DMS79 treated with DMSO at 0.1 percent for 48 hours (cell line): ENCODE data around the gene FGD2.

Source experiments
- DNase-seq: peaks from one replicate; lab custom pipeline; 2025; lab: John Stamatoyannopoulos, UW

Gene FGD2, protein sequence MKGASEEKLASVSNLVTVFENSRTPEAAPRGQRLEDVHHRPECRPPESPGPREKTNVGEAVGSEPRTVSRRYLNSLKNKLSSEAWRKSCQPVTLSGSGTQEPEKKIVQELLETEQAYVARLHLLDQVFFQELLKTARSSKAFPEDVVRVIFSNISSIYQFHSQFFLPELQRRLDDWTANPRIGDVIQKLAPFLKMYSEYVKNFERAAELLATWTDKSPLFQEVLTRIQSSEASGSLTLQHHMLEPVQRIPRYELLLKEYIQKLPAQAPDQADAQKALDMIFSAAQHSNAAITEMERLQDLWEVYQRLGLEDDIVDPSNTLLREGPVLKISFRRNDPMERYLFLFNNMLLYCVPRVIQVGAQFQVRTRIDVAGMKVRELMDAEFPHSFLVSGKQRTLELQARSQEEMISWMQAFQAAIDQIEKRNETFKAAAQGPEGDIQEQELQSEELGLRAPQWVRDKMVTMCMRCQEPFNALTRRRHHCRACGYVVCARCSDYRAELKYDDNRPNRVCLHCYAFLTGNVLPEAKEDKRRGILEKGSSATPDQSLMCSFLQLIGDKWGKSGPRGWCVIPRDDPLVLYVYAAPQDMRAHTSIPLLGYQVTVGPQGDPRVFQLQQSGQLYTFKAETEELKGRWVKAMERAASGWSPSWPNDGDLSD

DNA sequence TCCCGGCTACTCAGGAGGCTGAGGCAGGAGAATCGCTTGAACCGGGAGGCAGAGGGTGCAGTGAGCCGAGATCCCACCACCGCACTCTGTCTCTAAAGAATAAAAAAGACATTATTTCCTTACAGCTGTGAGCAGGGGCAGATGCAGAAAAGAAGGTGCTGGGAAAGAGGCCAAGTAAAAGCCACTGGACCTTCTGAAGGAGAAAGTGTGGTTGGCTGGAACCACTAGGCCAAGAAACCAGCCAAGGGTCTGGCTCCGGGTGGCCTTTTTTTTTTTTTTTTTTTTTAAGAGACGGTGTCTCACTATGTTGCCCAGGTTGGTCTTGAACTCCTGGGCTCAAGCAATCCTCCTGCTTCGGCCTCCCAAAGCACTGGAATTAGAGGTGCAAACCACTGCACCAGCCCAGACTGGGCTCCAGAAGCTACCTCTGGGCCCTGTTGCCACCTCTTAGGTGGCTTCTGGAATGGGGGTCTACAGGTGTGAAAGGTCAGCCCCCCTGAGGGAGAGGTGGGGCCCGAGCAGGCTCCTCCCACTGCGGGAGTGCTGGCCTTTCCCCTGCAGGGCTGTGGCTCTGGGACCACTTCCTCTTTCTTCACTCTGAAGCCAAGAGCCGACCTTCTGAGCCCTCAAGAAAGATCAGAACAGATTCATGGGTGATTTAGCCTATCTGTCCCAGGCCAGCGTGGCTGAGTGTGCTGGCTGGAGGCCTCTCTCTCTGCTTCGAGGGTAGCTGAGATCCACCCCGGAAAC lies at the start of gene FGD2:
FGD2 (plus strand) TSS at position 595 of the 750 bp plus-strand sequence. CDS start 163 bp downstream, outside the sequence.
- peak; percentile 31 for DNase-seq

DNA sequence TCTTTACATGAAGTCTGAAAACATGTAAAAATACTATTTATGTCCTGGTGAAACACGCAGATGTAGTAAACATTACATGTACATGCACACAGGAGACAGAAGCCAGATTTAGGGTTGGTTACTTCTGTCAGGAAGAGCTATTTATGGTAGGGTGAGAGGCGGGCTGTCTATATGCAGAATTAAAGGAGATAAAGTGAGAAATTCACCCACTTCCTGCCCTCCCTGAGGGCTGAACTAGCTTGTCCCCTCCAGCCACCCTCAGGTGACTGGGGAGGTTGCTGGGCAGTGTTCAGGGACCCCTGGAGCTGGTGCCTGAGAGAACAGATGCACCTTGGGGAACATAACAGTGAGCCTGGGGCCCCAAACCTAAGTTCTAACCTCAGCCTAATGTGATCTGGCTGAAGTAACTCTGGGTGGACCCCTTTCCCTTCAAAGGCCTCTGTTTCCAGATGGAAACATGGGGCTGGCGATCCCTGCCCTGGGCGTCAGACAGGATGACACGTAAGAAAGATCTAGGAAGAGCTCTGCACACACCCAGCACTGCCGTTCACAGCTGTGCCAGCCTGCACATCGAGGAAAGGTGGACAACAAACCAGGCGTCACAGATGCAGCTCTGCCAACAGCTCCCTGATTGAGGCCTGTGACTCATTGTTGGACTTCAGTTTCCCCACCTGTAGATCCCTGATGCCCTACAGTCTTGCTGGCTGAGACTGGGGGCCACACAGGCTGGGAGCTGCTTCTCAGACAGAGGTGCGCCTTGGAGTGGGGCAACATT lies 49.6 kb upstream of the FGD2 start:
- no peak for DNase-seq

DNA sequence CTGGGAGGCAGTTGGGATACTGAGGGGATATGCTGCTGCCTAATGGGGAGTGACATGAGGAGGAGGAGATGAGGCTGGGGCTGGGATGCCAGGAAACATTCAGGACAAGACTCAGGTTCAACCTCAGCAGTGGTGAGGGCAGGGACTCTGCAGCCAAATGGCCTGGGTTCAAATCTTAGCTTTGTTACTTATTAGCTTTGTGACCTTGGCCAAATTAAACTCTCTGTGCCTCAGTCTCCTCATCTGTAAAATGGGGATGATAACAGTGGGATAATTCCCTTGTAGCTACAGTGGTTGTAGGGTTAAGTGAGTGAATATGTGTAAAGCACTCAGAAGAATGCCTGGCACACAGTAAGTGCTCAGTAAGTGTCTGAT lies 49.0 kb upstream of the FGD2 start:
- no peak for DNase-seq

DNA sequence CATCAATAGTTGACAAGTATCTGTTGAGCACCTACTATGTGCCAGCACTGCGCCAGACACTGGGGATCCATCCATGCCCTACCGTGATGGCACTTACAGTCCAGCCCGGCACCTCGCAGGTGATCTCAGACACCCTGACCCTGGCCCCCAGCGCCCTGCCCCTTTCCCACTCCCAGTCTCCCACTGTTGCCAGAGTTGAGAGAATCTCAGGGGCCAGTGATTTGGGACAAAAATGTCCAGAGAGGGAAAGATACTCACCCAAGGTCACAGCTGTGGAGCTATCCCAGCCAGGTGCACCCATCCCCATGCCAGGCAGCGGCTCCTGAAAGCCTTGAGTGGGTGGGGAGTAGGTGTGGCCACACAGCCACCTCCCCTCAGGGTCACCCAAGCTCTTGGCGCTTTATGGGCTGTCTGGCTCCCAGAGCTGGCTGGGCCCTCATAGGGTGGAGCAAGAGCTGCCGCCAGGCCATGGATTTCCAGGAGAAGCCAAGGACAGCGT lies 47.6 kb upstream of the FGD2 start:
- DNase-seq, result no peak

DNA sequence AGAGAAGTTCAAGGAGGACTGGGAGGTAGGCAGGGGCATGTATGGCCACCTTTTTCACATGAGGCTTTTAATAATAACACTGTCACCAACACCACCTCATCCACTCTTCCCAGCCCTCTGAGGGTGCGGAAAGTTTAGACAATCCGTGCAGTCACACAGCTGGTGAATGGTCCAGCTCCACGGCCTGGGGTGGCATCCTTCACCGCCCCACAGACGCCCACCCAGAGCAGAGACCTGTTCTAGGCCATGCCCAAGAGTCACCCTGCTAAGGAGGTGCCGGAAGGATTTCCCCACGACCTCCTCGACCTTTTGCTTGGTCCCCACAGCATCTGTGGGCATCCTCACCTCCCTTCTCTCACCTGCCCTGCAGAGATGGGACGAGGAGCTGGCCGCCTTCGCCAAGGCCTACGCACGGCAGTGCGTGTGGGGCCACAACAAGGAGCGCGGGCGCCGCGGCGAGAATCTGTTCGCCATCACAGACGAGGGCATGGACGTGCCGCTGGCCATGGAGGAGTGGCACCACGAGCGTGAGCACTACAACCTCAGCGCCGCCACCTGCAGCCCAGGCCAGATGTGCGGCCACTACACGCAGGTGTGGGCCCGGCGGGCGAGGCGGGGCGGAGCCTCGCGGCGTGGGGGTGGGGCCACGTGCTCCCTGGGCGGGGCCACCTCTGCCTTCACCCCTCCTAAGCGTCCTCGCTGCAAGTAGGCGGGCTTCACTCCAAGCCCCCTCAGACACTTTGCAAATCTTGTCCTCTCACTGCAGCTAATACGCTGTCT lies 46.5 kb upstream of the FGD2 start:
- no peak for DNase-seq

DNA sequence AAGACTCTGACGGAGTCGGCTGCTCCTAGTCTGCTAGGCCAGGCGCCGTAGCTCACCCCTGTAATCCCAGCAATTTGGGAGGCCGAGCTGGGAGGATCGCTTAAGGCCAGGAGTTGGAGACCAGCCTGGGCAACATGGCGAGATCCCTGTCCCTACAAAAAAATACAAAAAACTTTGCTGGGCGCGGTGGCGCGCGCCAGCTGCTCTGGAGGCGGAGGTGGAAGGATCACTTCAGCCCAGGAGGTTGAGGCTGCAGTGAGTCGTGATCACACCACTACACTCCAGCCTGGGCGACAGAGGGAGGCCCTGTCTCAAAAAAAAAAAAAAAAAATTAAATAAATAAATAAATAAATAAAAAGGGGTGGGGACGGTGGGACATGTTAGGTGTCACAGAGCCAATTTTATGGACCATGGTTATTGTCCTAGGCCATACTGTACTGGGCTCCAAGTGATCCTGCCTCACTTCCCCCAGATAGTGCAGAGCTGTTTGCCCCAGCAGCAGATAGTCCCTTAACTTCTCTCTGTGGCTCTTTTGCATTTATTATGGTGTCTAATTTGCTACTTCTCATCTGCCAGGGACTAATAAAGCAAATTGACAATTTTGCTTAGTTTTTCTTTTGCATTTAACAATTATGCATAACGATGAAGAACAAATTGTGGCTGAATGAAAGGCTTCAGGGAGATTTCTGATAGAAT lies 45.8 kb upstream of the FGD2 start:
- no peak for DNase-seq

DNA sequence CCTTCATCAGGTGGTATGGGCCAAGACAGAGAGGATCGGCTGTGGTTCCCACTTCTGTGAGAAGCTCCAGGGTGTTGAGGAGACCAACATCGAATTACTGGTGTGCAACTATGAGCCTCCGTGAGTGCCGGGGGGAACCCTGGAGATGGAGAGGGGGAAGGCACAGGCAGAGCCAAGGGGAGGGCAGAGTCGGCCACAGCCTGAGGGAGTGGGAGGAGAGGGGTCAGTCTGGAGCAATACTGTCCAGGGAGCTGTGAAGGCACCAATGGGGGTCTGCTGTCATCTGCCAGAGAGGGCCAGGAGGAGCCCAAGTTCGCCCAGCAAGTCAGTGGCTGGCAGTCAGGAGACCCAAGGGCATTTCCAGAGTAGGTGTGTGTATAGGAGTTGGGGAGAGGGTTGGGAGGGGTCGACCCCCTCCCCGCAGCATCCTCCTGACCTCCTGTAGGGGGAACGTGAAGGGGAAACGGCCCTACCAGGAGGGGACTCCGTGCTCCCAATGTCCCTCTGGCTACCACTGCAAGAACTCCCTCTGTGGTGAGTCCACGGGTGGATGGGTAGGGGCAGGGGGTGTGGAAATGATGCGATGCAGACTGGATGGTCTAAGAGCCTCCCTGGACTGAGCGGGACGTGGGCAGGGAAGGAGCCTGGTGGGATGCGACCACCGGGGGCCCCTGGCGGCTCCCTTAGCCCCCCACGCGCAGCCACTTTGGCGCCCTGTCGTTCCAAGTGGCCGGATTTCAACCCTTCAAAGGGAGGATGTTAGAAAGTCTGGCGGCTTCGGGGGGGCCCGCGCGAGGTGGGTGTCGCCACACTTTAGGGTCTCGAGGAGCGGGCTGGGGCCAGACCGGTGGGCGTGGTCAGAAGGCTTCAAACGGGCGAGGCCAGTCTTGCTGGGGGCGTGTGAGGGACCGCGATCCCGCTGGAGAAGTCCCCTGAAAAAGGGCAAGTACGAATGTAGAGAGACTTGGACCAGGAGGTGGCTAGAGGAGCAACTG lies 43.7 kb upstream of the FGD2 start:
- DNase-seq, result no peak

DNA sequence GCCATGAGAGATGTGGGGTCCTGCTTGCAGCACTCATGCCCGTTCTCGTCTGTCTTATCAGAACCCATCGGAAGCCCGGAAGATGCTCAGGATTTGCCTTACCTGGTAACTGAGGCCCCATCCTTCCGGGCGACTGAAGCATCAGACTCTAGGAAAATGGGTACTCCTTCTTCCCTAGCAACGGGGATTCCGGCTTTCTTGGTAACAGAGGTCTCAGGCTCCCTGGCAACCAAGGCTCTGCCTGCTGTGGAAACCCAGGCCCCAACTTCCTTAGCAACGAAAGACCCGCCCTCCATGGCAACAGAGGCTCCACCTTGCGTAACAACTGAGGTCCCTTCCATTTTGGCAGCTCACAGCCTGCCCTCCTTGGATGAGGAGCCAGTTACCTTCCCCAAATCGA lies 42.6 kb upstream of the FGD2 start:
- DNase-seq, result peak; percentile 36

DNA sequence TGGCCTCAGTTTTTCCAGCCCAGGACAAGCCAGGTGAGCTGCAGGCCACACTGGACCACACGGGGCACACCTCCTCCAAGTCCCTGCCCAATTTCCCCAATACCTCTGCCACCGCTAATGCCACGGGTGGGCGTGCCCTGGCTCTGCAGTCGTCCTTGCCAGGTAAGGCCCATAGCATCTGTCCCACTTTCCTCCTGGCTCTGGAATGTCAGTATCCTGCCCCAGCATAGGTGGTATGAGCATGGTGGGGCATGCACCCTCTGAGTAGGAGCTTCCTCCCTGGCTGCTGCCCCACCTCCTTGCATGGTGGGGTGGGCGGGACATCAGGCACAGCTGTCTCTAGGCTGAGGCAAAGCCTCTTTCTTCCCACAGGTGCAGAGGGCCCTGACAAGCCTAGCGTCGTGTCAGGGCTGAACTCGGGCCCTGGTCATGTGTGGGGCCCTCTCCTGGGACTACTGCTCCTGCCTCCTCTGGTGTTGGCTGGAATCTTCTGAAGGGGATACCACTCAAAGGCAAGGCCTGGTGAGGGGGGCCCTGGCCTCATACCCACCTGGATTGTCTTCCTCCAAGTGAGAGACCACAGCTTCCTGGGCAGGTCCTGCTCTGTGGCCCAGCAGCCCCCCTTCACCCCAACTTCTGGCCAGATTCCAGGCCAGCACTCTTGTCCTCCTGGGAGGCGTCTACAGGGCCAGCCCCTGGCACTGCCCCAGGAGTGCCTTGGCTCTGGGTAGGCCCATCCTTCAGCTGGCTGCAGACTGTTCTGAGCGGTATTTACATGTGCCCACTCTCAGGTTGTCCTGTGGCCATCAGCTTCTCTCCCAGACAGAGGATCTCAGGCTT lies 41.8 kb upstream of the FGD2 start:
- DNase-seq, result peak; percentile 89

DNA sequence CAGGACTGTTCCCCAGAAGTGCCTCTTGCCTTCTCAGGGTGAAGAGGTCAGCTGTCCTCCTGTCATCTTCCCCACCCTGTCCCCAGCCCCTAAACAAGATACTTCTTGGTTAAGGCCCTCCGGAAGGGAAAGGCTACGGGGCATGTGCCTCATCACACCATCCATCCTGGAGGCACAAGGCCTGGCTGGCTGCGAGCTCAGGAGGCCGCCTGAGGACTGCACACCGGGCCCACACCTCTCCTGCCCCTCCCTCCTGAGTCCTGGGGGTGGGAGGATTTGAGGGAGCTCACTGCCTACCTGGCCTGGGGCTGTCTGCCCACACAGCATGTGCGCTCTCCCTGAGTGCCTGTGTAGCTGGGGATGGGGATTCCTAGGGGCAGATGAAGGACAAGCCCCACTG lies 41.1 kb upstream of the FGD2 start:
- DNase-seq, result no peak

DNA sequence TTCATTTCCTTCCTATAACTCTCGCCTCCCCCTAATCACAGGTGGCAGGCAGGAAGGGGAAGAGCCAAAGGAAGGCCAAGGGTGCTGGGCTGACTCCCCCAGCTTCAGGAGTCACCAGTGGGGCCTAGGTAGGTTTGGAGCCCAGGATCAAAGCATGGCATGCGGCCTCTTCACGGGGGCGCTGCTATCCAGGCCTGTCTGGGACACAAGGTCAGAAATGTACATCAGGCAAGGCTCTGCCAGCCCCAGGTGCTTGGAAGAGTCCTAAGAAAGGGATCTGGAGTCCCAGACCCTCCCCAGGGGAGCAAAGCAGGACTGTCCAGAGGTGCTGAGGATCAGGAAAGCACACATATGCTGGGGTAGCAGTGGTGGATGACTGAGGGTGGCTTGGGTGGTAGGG lies 40.5 kb upstream of the FGD2 start:
- DNase-seq, result no peak

DNA sequence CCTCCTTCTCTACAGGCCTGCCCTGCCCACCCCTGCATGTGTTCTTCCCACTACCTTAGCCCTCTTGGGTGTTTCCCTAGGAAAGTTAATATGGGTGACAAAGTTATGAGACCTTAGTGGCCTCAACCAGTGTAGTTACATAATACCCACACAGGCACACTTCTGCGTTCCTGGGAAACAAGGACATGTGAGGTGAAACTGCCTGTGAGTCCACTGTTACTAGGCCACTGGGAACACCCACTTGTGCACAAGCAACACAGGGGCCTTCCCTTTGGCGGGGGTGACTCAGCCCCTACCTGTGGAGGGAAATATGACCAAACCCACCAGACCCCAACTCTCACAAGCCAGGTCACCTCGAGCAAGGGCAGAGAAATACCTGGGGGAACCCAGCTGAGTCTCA lies 38.2 kb upstream of the FGD2 start:
- DNase-seq, result no peak

DNA sequence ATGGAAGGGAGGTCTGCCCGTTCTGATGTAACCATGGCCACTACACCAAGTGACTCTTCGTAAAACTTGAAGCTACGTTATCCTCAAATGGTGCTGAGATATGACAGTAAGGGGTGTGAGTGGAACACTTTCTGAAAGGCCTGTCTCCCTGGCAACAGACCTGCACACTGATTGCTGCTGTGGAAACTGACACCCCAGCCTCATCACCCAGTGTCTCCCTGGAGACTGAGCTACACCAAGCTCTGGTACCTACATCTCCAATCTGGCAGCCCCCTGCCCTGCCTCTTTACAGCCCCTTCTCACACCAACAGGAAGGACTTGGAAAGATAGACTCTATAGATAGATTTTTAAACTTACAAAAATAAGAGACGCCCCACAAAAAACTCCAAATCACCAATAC lies 37.7 kb upstream of the FGD2 start:
- DNase-seq, result no peak

DNA sequence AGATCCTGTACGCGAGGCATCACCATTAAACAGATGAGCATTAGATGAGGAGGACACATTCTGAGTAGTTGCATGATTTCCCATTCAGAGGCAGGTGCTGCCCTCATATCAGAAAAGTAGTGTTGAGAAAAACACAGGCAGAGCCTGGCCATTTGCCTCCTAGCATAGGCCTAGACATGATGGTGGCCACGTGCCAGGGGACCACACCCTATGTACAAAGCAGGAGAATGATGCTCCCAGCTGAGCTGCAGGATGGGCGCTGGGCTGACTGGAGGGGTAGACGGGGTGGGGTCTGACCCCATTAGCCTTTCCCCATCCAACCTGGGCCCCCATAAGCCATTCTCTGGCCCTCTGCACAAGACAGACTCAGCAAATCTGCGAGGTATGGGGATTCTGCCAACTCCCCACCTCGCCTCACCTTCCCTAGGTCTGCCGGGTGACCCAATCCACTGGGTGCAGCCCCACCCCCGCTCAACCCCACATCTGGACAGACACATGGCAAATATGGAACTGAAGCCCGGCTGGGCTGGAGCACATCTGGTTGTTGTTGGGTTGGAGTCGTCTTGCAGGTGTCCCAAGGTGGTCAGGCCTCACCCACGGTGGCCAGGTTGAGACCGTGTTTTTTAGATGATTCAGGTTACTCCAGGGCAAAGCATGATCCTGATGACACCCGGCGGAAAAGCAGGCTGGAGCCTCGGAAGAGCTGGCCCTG lies 37.0 kb upstream of the FGD2 start:
- DNase-seq, result no peak

DNA sequence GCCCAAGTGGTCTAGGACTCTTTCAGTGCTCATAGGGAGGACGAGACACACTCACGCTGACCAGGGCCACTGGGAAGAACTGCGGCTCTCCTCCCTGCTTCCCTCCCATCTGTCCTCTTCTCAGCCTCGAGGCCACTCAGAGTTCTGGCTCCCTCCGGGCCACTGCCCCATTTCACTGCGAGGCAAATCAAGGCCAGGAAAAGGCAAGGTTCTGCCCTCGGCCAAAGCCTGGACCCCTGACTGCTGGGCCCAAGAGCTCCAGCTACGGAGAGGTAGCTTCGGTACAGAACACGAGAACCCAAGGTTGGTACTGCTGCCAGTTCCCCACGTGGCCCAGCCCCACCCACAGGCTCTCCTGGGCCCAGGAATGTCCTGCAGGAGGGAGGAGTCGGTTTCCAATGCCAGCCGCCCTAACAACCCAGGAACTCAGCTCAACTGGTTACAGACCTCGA lies 36.2 kb upstream of the FGD2 start:
- DNase-seq, result no peak

DNA sequence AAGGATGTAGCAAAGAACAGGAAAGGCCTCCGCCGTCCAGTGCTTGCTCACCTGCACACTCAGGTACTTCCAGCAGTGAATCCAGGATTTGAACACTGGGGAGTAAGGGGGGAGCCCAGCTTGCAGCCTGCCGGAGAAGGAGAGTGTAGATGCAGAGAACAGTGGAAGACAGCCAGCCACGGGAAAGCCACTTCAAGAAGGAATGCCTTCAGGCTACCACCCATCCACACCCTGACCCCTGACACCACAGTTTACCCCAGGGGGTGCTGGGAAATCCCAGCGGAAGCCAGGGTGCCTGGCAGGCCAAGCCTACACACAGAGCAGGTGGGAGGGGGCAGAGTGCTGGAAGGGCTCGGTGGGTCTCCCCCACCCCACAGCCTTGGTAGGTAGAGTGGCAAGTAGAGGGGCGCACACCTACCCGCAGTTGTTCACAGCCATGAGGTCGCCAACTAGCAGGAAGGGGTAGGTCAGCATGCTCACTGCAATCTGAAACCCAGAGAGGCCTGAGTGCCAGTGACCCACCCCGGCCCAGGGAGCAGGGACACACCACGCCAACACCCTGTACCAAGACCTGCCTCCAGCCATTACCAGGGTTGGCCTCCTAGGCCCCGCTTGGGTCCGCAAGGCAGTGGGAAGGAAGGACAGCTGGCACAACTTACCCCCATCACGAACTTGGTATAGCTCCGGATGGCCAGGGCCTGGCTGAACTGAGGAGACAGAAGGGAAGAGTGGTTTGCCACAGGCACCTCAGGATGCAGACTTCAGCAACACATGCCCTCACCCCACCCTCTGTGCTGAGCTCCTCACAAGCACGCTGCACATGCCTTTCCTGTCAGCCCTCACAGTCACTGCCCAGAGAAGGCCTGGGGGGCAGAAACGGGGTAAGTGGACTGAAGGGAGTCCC lies 35.2 kb upstream of the FGD2 start:
- DNase-seq, result no peak
